GM21381 (cell line): Measurements from ENCODE around the gene UCN.

Experiments used
- ATAC-seq: cut with Tn5 transposase; IDR thresholded peaks from one replicate; pipeline ENCODE4 v1.9.1; 2021; ENCODE audit warnings: mild to moderate bottlenecking, moderate library complexity; ENCODE audit not compliant: unreplicated experiment

UCN gene

GRCh38 chr2:27262379-27263286, 45.6 kb downstream of the UCN start, which contains the start of gene SLC30A3:
TSS of gene SLC30A3 (minus strand) at chr2:27263047. CDS start at chr2:27262906, 141 bp downstream.
- ATAC-seq: no peak

DNA sequence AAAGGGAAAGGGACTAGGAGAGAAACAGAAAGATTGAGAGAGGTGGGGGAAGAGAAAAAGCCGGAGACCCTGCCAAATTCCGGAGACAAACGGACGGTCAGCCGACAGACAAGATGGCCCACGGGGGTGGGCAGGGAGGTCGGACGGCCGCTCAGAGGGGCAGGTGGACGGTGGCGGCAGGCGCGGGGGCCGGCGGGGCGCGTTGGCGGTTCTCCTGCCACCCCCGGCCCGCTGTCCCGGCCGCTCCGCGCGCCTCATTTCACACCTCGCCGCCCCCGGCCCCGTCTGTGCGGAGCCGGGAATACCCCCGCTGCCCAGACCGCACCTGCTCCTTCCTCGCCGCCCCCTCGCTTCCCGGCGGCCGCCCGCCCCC, 46.3 kb downstream of the UCN start:
- ATAC-seq: no peak

- ATAC-seq: no peak
Observed at GRCh38 chr2:27261241-27261925, 46.9 kb downstream of the UCN start.

GRCh38 chr2:27258051-27258450, 50.2 kb downstream of the UCN start:
- no peak for ATAC-seq
